GM12873 (cell line): ENCODE measurements around the gene PSMG4.

Experiments used
- CTCF ChIP-seq: IDR thresholded peaks from 2 replicates; pipeline ENCODE4 v1.5.1; 2012; ENCODE audit warnings: low read depth, mild to moderate bottlenecking, moderate library complexity, low read length, control low read depth; ENCODE audit not compliant: insufficient read depth; ENCODE audit errors: missing control alignments

PSMG4 gene

GRCh38 chr6:3288711-3289663 lies 30.2 kb downstream of the PSMG4 start:
- TF ChIP-seq CTCF, result no peak

- TF ChIP-seq CTCF, result no peak
These were observed 30.9 kb downstream of the PSMG4 start for GRCh38 chr6:3289664-3290055.

GRCh38 chr6:3290149-3290930 lies 31.6 kb downstream of the PSMG4 start:
- TF ChIP-seq CTCF, result no peak

- no peak for TF ChIP-seq CTCF
These were observed 32.1 kb downstream of the PSMG4 start for GRCh38 chr6:3290931-3291211.

GRCh38 chr6:3291346-3291745 lies 32.6 kb downstream of the PSMG4 start:
- no peak for TF ChIP-seq CTCF

- no peak for TF ChIP-seq CTCF
These were observed 33.2 kb downstream of the PSMG4 start for GRCh38 chr6:3291987-3292386.

- no peak for TF ChIP-seq CTCF
These were observed 33.9 kb downstream of the PSMG4 start for GRCh38 chr6:3292431-3293197.
